Measurements from ENCODE around the gene CTNNBL1. TPM values are rescaled to one million over a fixed set of nuclear protein-coding genes. Genes with fewer than 3 reads are reported as not detected.

Gene CTNNBL1
- total and polyA plus RNA-seq, 8 donors, result 10.5 to 148 (median 42.0) TPM

DNA sequence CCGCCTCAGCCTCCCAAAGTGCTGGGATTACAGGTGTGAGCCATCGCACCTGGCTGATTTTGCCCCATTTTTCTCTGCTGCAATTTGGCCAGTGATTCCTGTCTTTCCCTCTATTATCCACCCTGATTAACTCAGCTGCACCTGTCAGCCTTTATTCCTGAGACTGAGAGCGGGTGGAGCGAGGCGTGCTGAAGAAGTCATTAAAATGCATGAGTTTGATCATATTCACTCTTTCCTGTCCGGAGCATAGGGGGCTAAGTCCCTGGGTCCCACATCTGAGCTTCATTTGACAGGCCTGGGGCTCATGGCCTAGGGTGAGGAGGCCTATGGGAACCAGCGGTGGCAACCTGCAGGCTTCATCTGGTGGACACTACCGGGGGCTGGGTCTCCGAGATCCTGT, 25.7 kb upstream of the CTNNBL1 start:
- H3K4me1 ChIP-seq, result peaks cover 0 to 13% (median 5%) of the 10 kb centered on the region in 4 donors
- 80 to 91% (median 89%) methylated on average over 8 to 9 of the region's 9 CpGs for WGBS, 5 donors
- H3K27me3 ChIP-seq, result peaks cover 0 to 39% (median 4%) of the 10 kb centered on the region in 3 donors
- H3K4me3 ChIP-seq, result no peak overlapping the region
- DNase-seq, result no peak
- no peaks in the 10 kb centered on the region for H3K9me3 ChIP-seq
- intact Hi-C loops (cut with DNase I; ENCODE audit: low total_unique reads), result no loop called here
- TF ChIP-seq EP300 (IDR thresholded peaks at IDR 0.05) (no peak), POLR2AphosphoS5 (IDR thresholded peaks at IDR 0.05) (no peak), POLR2A (IDR thresholded peaks at IDR 0.05) (no peak)
- TF ChIP-seq, protein P1, sequence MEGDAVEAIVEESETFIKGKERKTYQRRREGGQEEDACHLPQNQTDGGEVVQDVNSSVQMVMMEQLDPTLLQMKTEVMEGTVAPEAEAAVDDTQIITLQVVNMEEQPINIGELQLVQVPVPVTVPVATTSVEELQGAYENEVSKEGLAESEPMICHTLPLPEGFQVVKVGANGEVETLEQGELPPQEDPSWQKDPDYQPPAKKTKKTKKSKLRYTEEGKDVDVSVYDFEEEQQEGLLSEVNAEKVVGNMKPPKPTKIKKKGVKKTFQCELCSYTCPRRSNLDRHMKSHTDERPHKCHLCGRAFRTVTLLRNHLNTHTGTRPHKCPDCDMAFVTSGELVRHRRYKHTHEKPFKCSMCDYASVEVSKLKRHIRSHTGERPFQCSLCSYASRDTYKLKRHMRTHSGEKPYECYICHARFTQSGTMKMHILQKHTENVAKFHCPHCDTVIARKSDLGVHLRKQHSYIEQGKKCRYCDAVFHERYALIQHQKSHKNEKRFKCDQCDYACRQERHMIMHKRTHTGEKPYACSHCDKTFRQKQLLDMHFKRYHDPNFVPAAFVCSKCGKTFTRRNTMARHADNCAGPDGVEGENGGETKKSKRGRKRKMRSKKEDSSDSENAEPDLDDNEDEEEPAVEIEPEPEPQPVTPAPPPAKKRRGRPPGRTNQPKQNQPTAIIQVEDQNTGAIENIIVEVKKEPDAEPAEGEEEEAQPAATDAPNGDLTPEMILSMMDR (IDR thresholded peaks at IDR 0.05), result no peak
- no peaks in the 10 kb centered on the region for H3K36me3 ChIP-seq
- H3K27ac ChIP-seq, result no peak overlapping the region

DNA sequence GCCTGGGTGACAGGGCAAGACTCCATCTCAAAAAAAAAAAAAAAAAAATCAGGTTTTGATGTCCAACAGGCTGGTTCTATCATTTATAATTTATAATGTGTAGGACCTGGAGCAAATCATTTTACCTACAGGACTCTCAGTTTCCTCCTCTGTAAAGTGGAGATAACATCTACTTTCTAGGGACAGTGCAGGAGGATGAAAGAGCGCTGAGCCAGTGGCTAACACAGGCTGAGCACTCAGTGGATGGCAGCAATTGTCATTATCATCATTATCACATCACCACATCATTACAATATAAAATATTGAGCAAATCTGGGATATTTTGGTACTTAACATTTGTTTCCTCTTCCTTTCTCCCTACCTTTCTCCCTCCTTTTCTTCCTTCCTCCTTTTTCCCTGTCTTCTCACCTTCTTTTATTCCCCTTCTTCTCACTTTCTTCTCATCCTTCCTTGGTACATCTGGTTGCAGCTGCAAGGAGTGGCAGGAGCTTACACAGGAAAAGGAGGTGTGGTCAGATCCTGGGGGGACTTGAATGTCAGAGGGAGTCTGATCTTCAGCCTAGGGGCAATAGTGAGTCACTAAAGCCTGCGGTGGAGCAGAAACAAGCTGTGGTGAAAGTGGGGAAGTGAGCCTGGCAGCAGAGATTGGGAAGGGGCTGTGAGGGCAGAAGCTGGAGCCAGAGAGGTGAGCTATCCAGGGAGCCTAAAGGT, 24.6 kb upstream of the CTNNBL1 start:
- no peak overlapping the region for H3K4me3 ChIP-seq
- no peak overlapping the region for H3K27ac ChIP-seq
- H3K36me3 ChIP-seq, result no peaks in the 10 kb centered on the region
- peaks cover 0 to 13% (median 5%) of the 10 kb centered on the region in 4 donors for H3K4me1 ChIP-seq
- DNase-seq, result no peak
- WGBS, 5 donors, result 27 to 56% (median 49%) methylated on average over 2 of the region's 2 CpGs
- intact Hi-C loops (cut with DNase I; ENCODE audit: low total_unique reads), result no loop called here
- H3K9me3 ChIP-seq, result no peaks in the 10 kb centered on the region
- TF ChIP-seq POLR2AphosphoS5 (IDR thresholded peaks at IDR 0.05) (no peak), POLR2A (IDR thresholded peaks at IDR 0.05) (no peak), EP300 (IDR thresholded peaks at IDR 0.05) (no peak)
- TF ChIP-seq, protein P1 (IDR thresholded peaks at IDR 0.05), result no peak
- H3K27me3 ChIP-seq, result peaks cover 0 to 39% (median 4%) of the 10 kb centered on the region in 3 donors

DNA sequence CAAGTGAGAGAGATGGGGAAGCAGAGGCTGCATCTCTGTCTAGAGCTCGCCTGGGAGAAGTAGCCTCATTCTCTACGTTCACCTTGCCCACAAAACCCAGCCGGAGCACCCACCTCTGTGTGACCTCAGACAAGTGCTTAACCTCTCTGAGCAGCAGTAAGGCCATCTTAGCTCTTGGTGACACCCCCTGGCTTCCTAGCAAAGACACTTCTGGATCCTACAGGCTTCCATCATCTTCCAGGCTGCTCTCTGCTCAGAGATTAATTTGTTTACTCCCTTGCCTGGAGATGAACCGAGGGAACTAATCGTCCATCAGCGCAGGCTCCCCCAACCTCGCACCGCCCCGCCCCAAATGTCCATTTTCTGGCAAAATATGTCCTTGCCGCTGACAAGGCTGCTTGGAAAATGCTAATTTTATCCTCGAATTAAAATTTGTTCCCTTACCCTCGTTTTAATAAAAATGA, 24.0 kb upstream of the CTNNBL1 start:
- no peak for TF ChIP-seq POLR2A (IDR thresholded peaks at IDR 0.05)
- TF ChIP-seq, protein P1 (IDR thresholded peaks at IDR 0.05), result no peak
- H3K9me3 ChIP-seq, result no peaks in the 10 kb centered on the region
- peak overlapping the region in 3 of 4 donors; percentile 22 to 28 (median 23) for H3K4me3 ChIP-seq
- no peak overlapping the region for H3K27ac ChIP-seq
- peaks cover 0 to 13% (median 5%) of the 10 kb centered on the region in 4 donors for H3K4me1 ChIP-seq
- H3K36me3 ChIP-seq, result no peaks in the 10 kb centered on the region
- H3K27me3 ChIP-seq, result peaks cover 0 to 39% (median 4%) of the 10 kb centered on the region in 3 donors
- 42 to 53% (median 45%) methylated on average over 12 of the region's 12 CpGs for WGBS, 5 donors
- DNase-seq, result peak in 1 of 2 donors; percentile 19
- intact Hi-C loops (cut with DNase I; ENCODE audit: low total_unique reads), result no loop called here

DNA sequence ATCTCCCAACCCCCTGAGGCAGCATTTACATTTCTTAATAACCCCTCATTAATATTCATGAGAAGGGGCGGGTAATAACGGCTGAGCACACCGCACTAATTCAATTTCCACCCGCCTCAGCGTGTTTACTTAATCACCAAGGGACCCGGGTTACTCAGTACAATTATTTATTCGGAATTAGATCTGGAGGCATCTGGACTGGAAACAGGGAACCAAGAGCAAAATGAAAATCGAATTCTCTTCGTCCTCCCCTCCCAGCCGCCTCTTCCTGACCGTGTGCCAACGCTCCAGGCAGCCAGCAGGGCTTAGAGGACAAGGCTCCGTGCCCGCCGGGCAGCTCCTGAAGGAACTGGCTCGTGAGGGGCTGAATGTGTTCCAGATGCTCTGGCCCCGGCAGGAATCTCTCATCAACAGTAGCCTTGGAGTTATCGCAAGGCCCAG, 23.5 kb upstream of the CTNNBL1 start:
- TF ChIP-seq POLR2A (IDR thresholded peaks at IDR 0.05) (no peak), EP300 (IDR thresholded peaks at IDR 0.05) (no peak), POLR2AphosphoS5 (IDR thresholded peaks at IDR 0.05) (no peak)
- TF ChIP-seq, protein P1 (IDR thresholded peaks at IDR 0.05), result no peak
- intact Hi-C loops (cut with DNase I; ENCODE audit: low total_unique reads), result no loop called here

More for the DNA sequence above, 23.5 kb upstream of the CTNNBL1 start:
- DNase-seq, result peak in 1 of 2 donors; percentile 78
- 34 to 40% (median 35%) methylated on average over 18 of the region's 18 CpGs for WGBS, 5 donors
- no peak overlapping the region for H3K27ac ChIP-seq
- peaks cover 0 to 13% (median 5%) of the 10 kb centered on the region in 4 donors for H3K4me1 ChIP-seq
- peak overlapping the region in 3 of 4 donors; percentile 22 to 28 (median 23) for H3K4me3 ChIP-seq
- no peaks in the 10 kb centered on the region for H3K36me3 ChIP-seq
- H3K9me3 ChIP-seq, result no peaks in the 10 kb centered on the region
- peaks cover 0 to 39% (median 4%) of the 10 kb centered on the region in 3 donors for H3K27me3 ChIP-seq

All from stomach (tissue), 9 donors.